NCI-H510A treated with DMSO at 0.1 percent for 48 hours (cell line): ENCODE measurements around the gene RPL19.
"Not testable (repeated sequence)": the region's sequence is repeated elsewhere in the genome, so short reads cannot be mapped to it uniquely, and the experiment has no call there.

Source experiments
- DNase-seq: peaks from one replicate; lab custom pipeline; 2025; lab: John Stamatoyannopoulos, UW

The RPL19 gene

GRCh38 chr17:39244016-39244599 is 44.0 kb downstream of the RPL19 start:
- no peak for DNase-seq

- DNase-seq = peak; percentile 93
Measured at GRCh38 chr17:39244600-39245570, 44.8 kb downstream of the RPL19 start.

GRCh38 chr17:39246274-39246673 is 46.2 kb downstream of the RPL19 start:
- no peak for DNase-seq

GRCh38 chr17:39250076-39250475 is 50.0 kb downstream of the RPL19 start:
- not testable (repeated sequence) for DNase-seq

- DNase-seq = no peak
Measured at GRCh38 chr17:39251997-39252396, 51.9 kb downstream of the RPL19 start.

- no peak for DNase-seq
Measured at GRCh38 chr17:39252788-39253460, 52.8 kb downstream of the RPL19 start.
